ENCODE measurements around the gene ELP2. TPM values are rescaled to one million over a fixed set of nuclear protein-coding genes. Genes with fewer than 3 reads are reported as not detected.

ELP2 gene
- total RNA-seq, 1 donor from 2014 or later, result 171 TPM

- H2AFZ ChIP-seq (replicated peaks), result no peak overlapping the region
- no peak overlapping the region for H3K4me3 Mint-ChIP-seq
These were observed 30.4 kb upstream of the ELP2 start for GRCh38 chr18:36099311-36099710.

GRCh38 chr18:36101943-36102342 is 27.8 kb upstream of the ELP2 start:
- Histone ChIP-seq H3K4me1 (no peaks in the 10 kb centered on the region), H3K36me3 (no peaks in the 10 kb centered on the region), H3K79me2 (ENCODE audit: low read depth) (no peaks in the 10 kb centered on the region), H4K20me1 (ENCODE audit: low read depth) (no peaks in the 10 kb centered on the region), H3K27me3 (no peaks in the 10 kb centered on the region), H3K9me3 (ENCODE audit: low read depth) (no peaks in the 10 kb centered on the region), H3K27ac (no peak overlapping the region), H3K4me3 (no peak overlapping the region), H3F3A (ENCODE audit: low read depth) (no peaks in the 10 kb centered on the region), H2AFZ (replicated peaks) (peak overlapping the region; percentile 26), H3K4me2 (no peak overlapping the region), H3K9ac (no peak overlapping the region)
- Mint-ChIP-seq H3K4me3 (no peak overlapping the region), H3K36me3 (no peaks in the 10 kb centered on the region), H3K27me3 (ENCODE audit: insufficient read depth, low read depth) (peaks cover 4% of the 10 kb centered on the region), H3K4me1 (no peaks in the 10 kb centered on the region), H3K27ac (no peak overlapping the region), H3K9me3 (peaks cover 10% of the 10 kb centered on the region)
- TF ChIP-seq EZH2 (IDR thresholded peaks at IDR 0.05) (no peak), CTCF (IDR thresholded peaks at IDR 0.05) (no peak), EZH2phosphoT487 (IDR thresholded peaks at IDR 0.05) (no peak)
- no peak for DNase-seq (ENCODE audit: low spot score)

More at GRCh38 chr18:36099311-36099710, 30.4 kb upstream of the ELP2 start:
- Mint-ChIP-seq H3K27ac (no peak overlapping the region), H3K4me1 (no peaks in the 10 kb centered on the region), H3K9me3 (peaks cover 10% of the 10 kb centered on the region), H3K27me3 (ENCODE audit: insufficient read depth, low read depth) (peaks cover 2% of the 10 kb centered on the region), H3K36me3 (no peaks in the 10 kb centered on the region)
- no peak for DNase-seq (ENCODE audit: low spot score)
- Histone ChIP-seq H3K4me2 (no peak overlapping the region), H3K79me2 (ENCODE audit: low read depth) (no peaks in the 10 kb centered on the region), H3K36me3 (no peaks in the 10 kb centered on the region), H3K27ac (no peak overlapping the region), H3K4me1 (no peaks in the 10 kb centered on the region), H4K20me1 (ENCODE audit: low read depth) (no peaks in the 10 kb centered on the region), H3K9ac (no peak overlapping the region), H3F3A (ENCODE audit: low read depth) (no peaks in the 10 kb centered on the region), H3K27me3 (no peaks in the 10 kb centered on the region), H3K4me3 (no peak overlapping the region), H3K9me3 (ENCODE audit: low read depth) (no peaks in the 10 kb centered on the region)
- no peak for TF ChIP-seq CTCF (IDR thresholded peaks at IDR 0.05)
- TF ChIP-seq EZH2 (IDR thresholded peaks at IDR 0.05), result no peak
- no peak for TF ChIP-seq EZH2phosphoT487 (IDR thresholded peaks at IDR 0.05)

GRCh38 chr18:36104749-36105148 is 24.9 kb upstream of the ELP2 start:
- Mint-ChIP-seq H3K9me3 (peaks cover 10% of the 10 kb centered on the region), H3K4me3 (no peak overlapping the region), H3K4me1 (no peaks in the 10 kb centered on the region)

GRCh38 chr18:36107477-36107876 is 22.2 kb upstream of the ELP2 start:
- Histone ChIP-seq H3K79me2 (ENCODE audit: low read depth) (no peaks in the 10 kb centered on the region), H2AFZ (replicated peaks) (no peak overlapping the region), H3K27ac (no peak overlapping the region), H3K4me3 (no peak overlapping the region), H3F3A (ENCODE audit: low read depth) (no peaks in the 10 kb centered on the region), H3K9ac (no peak overlapping the region), H3K36me3 (peaks cover 17% of the 10 kb centered on the region), H3K4me2 (no peak overlapping the region), H3K4me1 (no peaks in the 10 kb centered on the region), H4K20me1 (ENCODE audit: low read depth) (no peaks in the 10 kb centered on the region), H3K9me3 (ENCODE audit: low read depth) (no peaks in the 10 kb centered on the region), H3K27me3 (no peaks in the 10 kb centered on the region)
- Mint-ChIP-seq H3K4me3 (no peak overlapping the region), H3K4me1 (no peaks in the 10 kb centered on the region), H3K36me3 (peaks cover 15% of the 10 kb centered on the region), H3K9me3 (peaks cover 8% of the 10 kb centered on the region), H3K27ac (no peak overlapping the region), H3K27me3 (ENCODE audit: insufficient read depth, low read depth) (peaks cover 4% of the 10 kb centered on the region)
- no peak for DNase-seq (ENCODE audit: low spot score)
- TF ChIP-seq CTCF (IDR thresholded peaks at IDR 0.05), result no peak
- no peak for TF ChIP-seq EZH2 (IDR thresholded peaks at IDR 0.05)
- TF ChIP-seq EZH2phosphoT487 (IDR thresholded peaks at IDR 0.05), result no peak

More at GRCh38 chr18:36104749-36105148, 24.9 kb upstream of the ELP2 start:
- H3F3A ChIP-seq (ENCODE audit: low read depth), result no peaks in the 10 kb centered on the region
- no peak overlapping the region for H3K4me2 ChIP-seq
- H3K79me2 ChIP-seq (ENCODE audit: low read depth), result no peaks in the 10 kb centered on the region
- H3K4me1 ChIP-seq, result no peaks in the 10 kb centered on the region
- TF ChIP-seq EZH2phosphoT487 (IDR thresholded peaks at IDR 0.05), result no peak
- DNase-seq (ENCODE audit: low spot score), result no peak
- H3K9ac ChIP-seq, result no peak overlapping the region
- H3K27ac Mint-ChIP-seq, result no peak overlapping the region
- H2AFZ ChIP-seq (replicated peaks), result no peak overlapping the region
- no peaks in the 10 kb centered on the region for H3K27me3 ChIP-seq
- no peaks in the 10 kb centered on the region for H3K9me3 ChIP-seq (ENCODE audit: low read depth)
- H4K20me1 ChIP-seq (ENCODE audit: low read depth), result no peaks in the 10 kb centered on the region
- peaks cover 4% of the 10 kb centered on the region for H3K27me3 Mint-ChIP-seq (ENCODE audit: insufficient read depth, low read depth)
- no peak overlapping the region for H3K27ac ChIP-seq
- no peak overlapping the region for H3K4me3 ChIP-seq
- H3K36me3 ChIP-seq, result peaks cover 12% of the 10 kb centered on the region
- H3K36me3 Mint-ChIP-seq, result peaks cover 5% of the 10 kb centered on the region

Measured in neural progenitor cell (in vitro differentiated cells).